Measurements from ENCODE around the gene PXK. TPM values are rescaled to one million over a fixed set of nuclear protein-coding genes. Genes with fewer than 3 reads are reported as not detected.
A peak's percentile ranks its signal among the peaks of the same experiment; 100 is the strongest.

The PXK gene
- polyA plus RNA-seq, 2 donors, result 3.2 to 6.0 TPM

DNA sequence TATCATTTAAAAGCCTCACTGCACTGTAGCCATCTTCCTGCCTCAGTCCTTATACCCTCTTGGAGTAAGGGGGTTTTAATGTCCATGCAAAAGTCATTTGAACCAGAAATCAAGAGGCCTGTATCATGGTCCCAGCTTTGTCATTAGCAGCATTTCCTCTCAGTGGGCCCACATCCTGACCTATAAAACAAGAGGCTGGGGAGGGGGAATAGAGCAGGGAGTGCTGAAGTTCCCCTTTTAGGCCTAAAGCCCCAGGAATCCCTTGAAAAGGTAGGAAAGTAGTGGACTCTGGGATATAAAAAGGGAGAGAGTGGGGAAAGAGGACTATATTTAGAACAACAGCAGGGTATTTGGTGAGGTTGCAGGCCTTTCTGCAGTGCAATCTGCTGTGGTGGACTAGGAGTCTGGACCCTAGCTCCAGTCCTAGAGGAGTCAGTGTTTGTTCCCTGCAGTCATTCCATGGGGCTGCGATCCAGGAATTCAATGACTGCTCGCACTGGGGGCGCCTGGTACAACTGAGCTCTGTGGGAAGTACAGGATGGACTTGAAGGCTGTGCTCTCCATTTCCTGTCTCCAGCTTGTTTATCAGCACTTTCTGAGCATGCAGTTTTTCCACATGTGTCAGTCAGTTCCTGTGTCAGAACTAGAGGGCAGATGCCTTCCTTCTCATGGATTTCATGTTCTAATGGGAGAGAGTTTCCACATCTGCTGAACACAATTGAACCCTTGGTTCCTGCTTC lies 54.1 kb downstream of the PXK start:
- no peaks in the 10 kb centered on the region for H3K36me3 ChIP-seq (ENCODE audit: control insufficient read depth in 2 of 2, insufficient read depth in 2 of 2, low read length in 1 of 2)
- H3K27me3 ChIP-seq (ENCODE audit: control insufficient read depth in 1 of 2, insufficient read depth in 2 of 2, low read length in 2 of 2), result no peaks in the 10 kb centered on the region
- no peak overlapping the region for H3K4me3 ChIP-seq (ENCODE audit: low read depth in 1 of 2, low read length in 2 of 2)
- H3K9me3 ChIP-seq (ENCODE audit: control insufficient read depth in 2 of 2, insufficient read depth in 1 of 2, low read depth in 1 of 2, low read length in 1 of 2), result no peaks in the 10 kb centered on the region
- 66 to 77% methylated on average over 3 of the region's 3 CpGs for WGBS, 2 donors
- H3K27ac ChIP-seq (ENCODE audit: low read depth in 2 of 2, low read length in 1 of 2), result peak overlapping the region in 1 of 2 donors; percentile 29
- H3K4me1 ChIP-seq (ENCODE audit: control insufficient read depth in 2 of 2, insufficient read depth in 2 of 2, low read length in 1 of 2), result no peaks in the 10 kb centered on the region

DNA sequence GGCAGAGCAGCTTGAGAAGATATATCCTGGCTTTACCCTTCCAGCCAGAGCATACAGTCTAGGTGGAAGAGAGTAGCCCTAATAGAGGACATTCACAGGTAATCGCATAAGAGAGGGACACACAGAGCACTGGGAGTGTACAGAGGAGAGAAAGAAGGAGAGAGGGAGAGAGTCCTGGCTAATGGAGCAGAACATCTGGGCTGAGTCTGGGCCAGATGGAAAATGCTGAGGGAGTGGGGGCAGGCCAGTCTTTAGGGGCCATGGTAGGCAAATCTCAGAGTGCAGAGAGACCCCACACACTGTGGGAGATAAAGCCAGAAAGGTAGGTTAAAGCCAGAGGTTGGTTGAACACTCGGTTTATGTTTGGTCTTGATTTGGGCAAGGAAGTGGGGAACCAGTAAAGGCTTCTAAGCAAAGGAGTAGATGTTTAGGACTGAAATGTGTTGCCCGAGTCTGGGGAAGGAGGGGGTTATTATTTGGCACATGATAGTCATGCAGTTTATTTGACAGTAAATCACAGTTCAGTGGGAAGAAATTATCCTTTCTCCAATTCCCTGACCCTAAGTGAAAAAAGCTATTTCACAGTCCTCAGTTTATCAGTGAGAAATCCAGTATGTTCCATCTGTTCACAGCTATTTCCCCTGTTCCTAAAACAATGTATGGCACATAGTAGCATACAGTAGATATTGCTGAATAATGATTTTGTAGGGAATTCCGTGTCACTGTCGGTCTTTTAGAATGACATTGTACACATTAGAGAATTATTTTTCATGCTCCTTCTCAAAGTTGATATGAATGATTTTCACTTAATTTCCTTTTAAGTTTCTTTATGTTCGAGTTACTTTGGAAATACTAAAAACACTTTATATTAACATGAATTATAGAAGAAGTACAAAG lies 55.2 kb downstream of the PXK start:
- Histone ChIP-seq H3K27ac (ENCODE audit: low read depth in 2 of 2, low read length in 1 of 2) (peak overlapping the region; percentile 16 to 29), H3K4me1 (ENCODE audit: control insufficient read depth in 2 of 2, insufficient read depth in 2 of 2, low read length in 1 of 2) (no peaks in the 10 kb centered on the region), H3K9me3 (ENCODE audit: control insufficient read depth in 2 of 2, insufficient read depth in 1 of 2, low read depth in 1 of 2, low read length in 1 of 2) (no peaks in the 10 kb centered on the region), H3K4me3 (ENCODE audit: low read depth in 1 of 2, low read length in 2 of 2) (no peak overlapping the region), H3K36me3 (ENCODE audit: control insufficient read depth in 2 of 2, insufficient read depth in 2 of 2, low read length in 1 of 2) (no peaks in the 10 kb centered on the region), H3K27me3 (ENCODE audit: control insufficient read depth in 1 of 2, insufficient read depth in 2 of 2, low read length in 2 of 2) (no peaks in the 10 kb centered on the region)
- WGBS, 2 donors, result 71 to 75% methylated on average over 6 of the region's 6 CpGs

DNA sequence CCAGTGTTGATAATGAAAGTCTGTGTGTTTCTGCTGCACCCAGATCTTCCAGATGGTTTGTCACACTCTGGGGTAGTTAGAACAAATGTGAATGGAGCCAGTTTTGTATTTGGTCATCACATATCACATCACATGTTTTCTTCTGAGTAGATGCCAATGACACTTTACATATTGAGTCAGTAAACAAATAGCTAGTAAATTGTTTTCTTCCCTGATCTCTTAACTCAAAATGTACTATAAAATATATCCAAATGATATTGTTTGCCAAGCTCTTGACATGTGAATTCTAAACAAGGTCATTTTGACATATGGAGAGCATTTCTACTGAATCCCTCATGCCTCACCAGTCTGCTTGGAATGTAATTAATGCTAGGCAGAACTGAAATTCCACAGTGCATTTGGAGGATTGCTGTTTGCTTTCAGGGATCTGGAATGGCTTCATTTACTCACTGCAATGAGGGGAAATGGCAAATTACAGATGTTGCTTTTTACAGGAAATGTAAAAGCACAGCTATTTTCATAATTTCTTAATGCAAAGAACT lies 55.9 kb downstream of the PXK start:
- Histone ChIP-seq H3K36me3 (ENCODE audit: control insufficient read depth in 2 of 2, insufficient read depth in 2 of 2, low read length in 1 of 2) (no peaks in the 10 kb centered on the region), H3K27ac (ENCODE audit: low read depth in 2 of 2, low read length in 1 of 2) (no peak overlapping the region), H3K4me3 (ENCODE audit: low read depth in 1 of 2, low read length in 2 of 2) (no peak overlapping the region), H3K4me1 (ENCODE audit: control insufficient read depth in 2 of 2, insufficient read depth in 2 of 2, low read length in 1 of 2) (no peaks in the 10 kb centered on the region), H3K27me3 (ENCODE audit: control insufficient read depth in 1 of 2, insufficient read depth in 2 of 2, low read length in 2 of 2) (no peaks in the 10 kb centered on the region), H3K9me3 (ENCODE audit: control insufficient read depth in 2 of 2, insufficient read depth in 1 of 2, low read depth in 1 of 2, low read length in 1 of 2) (no peaks in the 10 kb centered on the region)

DNA sequence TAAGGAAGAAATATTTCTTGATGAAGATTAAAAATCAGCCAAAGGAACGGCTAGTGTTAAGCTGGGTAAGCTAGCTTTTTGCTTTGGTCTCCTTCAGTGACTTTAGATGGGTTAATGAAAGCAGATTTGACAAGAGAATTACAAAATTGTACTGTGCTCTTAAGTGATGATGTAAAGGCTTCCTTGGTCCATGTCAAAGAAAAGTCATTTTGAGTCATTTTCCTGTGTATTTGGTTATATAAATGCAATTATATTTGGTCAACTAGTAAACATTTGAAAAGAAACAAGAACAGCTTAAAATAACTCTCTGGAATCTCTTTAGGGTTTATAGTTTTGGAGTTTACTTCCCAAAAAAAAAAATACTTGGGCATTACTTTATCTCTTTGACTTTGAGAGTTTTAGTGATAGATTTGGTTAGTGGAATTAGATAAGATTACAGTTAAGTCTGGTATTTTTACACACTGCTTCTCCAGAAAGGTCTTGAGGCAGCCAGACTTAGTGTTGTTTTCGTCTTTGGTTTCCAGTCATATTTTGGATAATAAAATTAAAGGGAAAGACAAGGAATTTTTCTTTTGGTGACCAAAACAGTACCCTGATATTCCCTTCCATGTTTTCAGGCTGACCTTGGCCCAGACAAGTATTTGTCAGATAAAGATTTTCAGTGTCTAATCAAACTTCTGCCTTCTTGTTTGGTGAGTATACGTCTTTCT lies 58.6 kb downstream of the PXK start:
- Histone ChIP-seq H3K27ac (ENCODE audit: low read depth in 2 of 2, low read length in 1 of 2) (peak overlapping the region in 1 of 2 donors; percentile 26), H3K27me3 (ENCODE audit: control insufficient read depth in 1 of 2, insufficient read depth in 2 of 2, low read length in 2 of 2) (no peaks in the 10 kb centered on the region), H3K4me1 (ENCODE audit: control insufficient read depth in 2 of 2, insufficient read depth in 2 of 2, low read length in 1 of 2) (no peaks in the 10 kb centered on the region), H3K4me3 (ENCODE audit: low read depth in 1 of 2, low read length in 2 of 2) (no peak overlapping the region), H3K36me3 (ENCODE audit: control insufficient read depth in 2 of 2, insufficient read depth in 2 of 2, low read length in 1 of 2) (peaks cover 0 to 3% of the 10 kb centered on the region in 2 donors), H3K9me3 (ENCODE audit: control insufficient read depth in 2 of 2, insufficient read depth in 1 of 2, low read depth in 1 of 2, low read length in 1 of 2) (no peaks in the 10 kb centered on the region)
- WGBS, 2 donors, result 58 to 66% methylated on average over 3 of the region's 3 CpGs

DNA sequence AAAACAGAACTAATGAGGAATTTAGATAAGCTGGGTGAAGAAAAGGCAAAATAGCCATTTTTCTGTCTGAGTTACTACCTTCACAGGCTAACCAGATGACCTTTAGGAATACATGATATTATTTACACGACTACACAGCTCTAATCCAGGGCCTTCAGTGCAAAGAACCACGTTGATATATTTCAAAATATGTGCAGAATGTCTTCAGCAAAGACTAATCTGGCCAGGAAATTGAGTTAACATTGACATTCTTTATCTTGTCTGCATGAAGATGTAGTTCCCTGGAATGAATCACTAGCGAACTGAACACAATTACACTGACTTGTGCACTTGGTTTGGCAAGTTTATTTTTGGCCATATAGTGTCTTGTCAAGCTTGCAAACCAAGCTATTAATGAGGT lies 59.5 kb downstream of the PXK start:
- H3K27me3 ChIP-seq (ENCODE audit: control insufficient read depth in 1 of 2, insufficient read depth in 2 of 2, low read length in 2 of 2), result no peaks in the 10 kb centered on the region
- H3K9me3 ChIP-seq (ENCODE audit: control insufficient read depth in 2 of 2, insufficient read depth in 1 of 2, low read depth in 1 of 2, low read length in 1 of 2), result no peaks in the 10 kb centered on the region
- WGBS, 2 donors, result 14 to 36% methylated on average over 3 of the region's 3 CpGs
- no peak overlapping the region for H3K27ac ChIP-seq (ENCODE audit: low read depth in 2 of 2, low read length in 1 of 2)
- H3K4me3 ChIP-seq (ENCODE audit: low read depth in 1 of 2, low read length in 2 of 2), result no peak overlapping the region
- H3K36me3 ChIP-seq (ENCODE audit: control insufficient read depth in 2 of 2, insufficient read depth in 2 of 2, low read length in 1 of 2), result peaks cover 4 to 6% of the 10 kb centered on the region in 2 donors
- H3K4me1 ChIP-seq (ENCODE audit: control insufficient read depth in 2 of 2, insufficient read depth in 2 of 2, low read length in 1 of 2), result no peaks in the 10 kb centered on the region

DNA sequence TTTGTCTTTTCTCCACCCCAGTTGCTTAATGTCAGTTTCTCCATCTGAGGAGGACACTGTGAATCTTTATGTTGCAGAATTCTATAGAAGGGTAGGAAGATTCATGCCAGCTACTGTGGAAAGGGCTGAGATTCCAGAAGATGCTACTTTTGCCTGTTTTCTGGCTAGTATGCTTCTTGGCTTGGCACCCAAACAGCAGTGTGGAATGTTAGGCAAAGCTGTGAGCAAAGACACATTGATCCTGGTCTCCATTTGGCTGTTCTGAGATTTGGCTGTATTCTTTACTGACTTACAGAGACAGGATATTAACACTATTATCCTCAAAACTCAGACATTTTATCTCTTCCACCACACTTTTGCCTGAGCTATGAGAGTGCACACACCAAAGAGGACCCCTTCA lies 61.6 kb downstream of the PXK start:
- Histone ChIP-seq H3K36me3 (ENCODE audit: control insufficient read depth in 2 of 2, insufficient read depth in 2 of 2, low read length in 1 of 2) (peaks cover 17 to 19% of the 10 kb centered on the region in 2 donors), H3K4me1 (ENCODE audit: control insufficient read depth in 2 of 2, insufficient read depth in 2 of 2, low read length in 1 of 2) (no peaks in the 10 kb centered on the region), H3K4me3 (ENCODE audit: low read depth in 1 of 2, low read length in 2 of 2) (no peak overlapping the region), H3K27ac (ENCODE audit: low read depth in 2 of 2, low read length in 1 of 2) (no peak overlapping the region), H3K9me3 (ENCODE audit: control insufficient read depth in 2 of 2, insufficient read depth in 1 of 2, low read depth in 1 of 2, low read length in 1 of 2) (no peaks in the 10 kb centered on the region), H3K27me3 (ENCODE audit: control insufficient read depth in 1 of 2, insufficient read depth in 2 of 2, low read length in 2 of 2) (no peaks in the 10 kb centered on the region)

DNA sequence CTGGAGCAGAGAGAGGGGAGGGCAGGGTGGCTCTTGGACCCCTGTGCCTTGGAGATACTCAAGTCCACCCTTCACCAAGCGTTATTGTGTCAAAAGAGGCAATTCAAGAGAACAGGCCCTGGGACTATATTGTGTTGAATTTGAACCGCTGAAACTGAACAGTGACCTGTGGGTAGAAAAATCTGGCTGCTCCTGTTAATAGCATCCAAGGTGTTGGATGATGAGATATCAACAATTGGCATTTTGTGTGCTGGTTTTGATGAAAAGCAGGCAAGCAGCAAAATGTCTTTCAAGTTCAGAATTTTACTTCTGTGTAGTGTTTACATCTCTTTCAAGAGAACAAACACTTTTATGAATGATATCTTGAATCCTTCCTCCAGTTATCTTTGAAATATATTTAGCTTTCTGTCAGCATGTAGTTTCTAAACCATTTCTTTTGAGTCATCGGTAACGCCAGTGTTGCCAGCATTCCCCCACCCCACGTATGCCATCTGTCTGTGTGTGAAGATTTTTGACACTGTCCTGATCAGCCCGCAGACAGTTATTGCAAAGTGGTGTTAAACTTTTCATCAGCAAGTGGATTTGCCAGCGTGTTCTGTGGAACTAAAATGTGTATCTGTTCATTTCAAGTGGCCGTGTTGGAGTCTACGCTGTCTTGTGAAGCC lies 66.1 kb downstream of the PXK start:
- H3K4me3 ChIP-seq (ENCODE audit: low read depth in 1 of 2, low read length in 2 of 2), result no peak overlapping the region
- H3K27me3 ChIP-seq (ENCODE audit: control insufficient read depth in 1 of 2, insufficient read depth in 2 of 2, low read length in 2 of 2), result no peaks in the 10 kb centered on the region
- WGBS, 2 donors, result 88 to 90% methylated on average over 9 of the region's 9 CpGs
- no peaks in the 10 kb centered on the region for H3K9me3 ChIP-seq (ENCODE audit: control insufficient read depth in 2 of 2, insufficient read depth in 1 of 2, low read depth in 1 of 2, low read length in 1 of 2)
- H3K36me3 ChIP-seq (ENCODE audit: control insufficient read depth in 2 of 2, insufficient read depth in 2 of 2, low read length in 1 of 2), result peaks cover 19 to 20% of the 10 kb centered on the region in 2 donors
- H3K27ac ChIP-seq (ENCODE audit: low read depth in 2 of 2, low read length in 1 of 2), result no peak overlapping the region
- no peaks in the 10 kb centered on the region for H3K4me1 ChIP-seq (ENCODE audit: control insufficient read depth in 2 of 2, insufficient read depth in 2 of 2, low read length in 1 of 2)

DNA sequence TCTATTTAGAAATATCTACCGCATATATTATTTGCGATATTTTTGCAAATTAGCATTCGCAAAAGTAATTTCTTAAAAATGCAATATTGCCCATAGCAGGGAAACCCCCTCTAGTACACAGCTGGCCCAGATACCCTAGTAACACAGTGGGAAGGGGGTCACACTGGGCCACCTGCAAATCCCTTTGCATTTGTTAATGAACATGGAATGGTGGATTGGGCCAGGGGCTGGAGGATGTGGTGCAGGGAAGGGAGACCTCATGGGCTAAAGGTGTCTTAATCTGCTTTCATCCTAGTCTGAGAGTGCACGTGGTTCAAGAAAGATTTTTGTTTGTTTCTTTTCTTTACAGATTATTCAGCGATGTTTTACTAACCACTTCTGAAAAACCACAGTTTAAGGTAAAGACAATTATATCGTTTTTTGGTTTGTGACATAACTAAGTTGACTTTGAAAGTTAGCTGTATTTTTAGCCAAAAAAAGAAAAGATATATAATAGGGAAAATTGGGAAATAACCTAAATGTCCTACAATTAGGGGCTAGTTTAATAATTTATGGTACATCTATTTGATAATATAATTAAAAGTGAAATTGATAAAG lies 70.9 kb downstream of the PXK start:
- WGBS, 2 donors, result 82 to 89% methylated on average over 6 of the region's 6 CpGs
- peaks cover 7 to 11% of the 10 kb centered on the region in 2 donors for H3K36me3 ChIP-seq (ENCODE audit: control insufficient read depth in 2 of 2, insufficient read depth in 2 of 2, low read length in 1 of 2)

DNA sequence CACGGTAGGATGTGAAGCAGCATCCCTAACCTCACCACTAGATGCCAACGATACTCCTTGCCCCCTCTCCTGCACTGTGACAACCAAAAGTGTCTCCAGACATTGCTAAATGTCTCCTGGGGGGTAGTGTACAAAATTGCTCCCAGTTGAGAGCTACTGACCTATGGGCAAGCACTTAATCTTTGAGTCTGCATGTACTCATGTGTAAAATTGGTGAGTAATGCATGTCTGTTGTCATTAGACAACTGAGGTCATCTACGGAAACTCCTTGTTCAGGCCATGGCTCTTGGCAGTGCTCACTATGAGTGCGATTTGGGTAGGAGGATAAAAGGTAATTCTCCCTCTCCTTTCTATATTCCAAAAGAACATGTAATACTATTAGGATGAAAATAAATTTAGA lies 71.7 kb downstream of the PXK start:
- Histone ChIP-seq H3K27me3 (ENCODE audit: control insufficient read depth in 1 of 2, insufficient read depth in 2 of 2, low read length in 2 of 2) (no peaks in the 10 kb centered on the region), H3K27ac (ENCODE audit: low read depth in 2 of 2, low read length in 1 of 2) (no peak overlapping the region), H3K9me3 (ENCODE audit: control insufficient read depth in 2 of 2, insufficient read depth in 1 of 2, low read depth in 1 of 2, low read length in 1 of 2) (no peaks in the 10 kb centered on the region), H3K4me3 (ENCODE audit: low read depth in 1 of 2, low read length in 2 of 2) (no peak overlapping the region), H3K4me1 (ENCODE audit: control insufficient read depth in 2 of 2, insufficient read depth in 2 of 2, low read length in 1 of 2) (no peaks in the 10 kb centered on the region), H3K36me3 (ENCODE audit: control insufficient read depth in 2 of 2, insufficient read depth in 2 of 2, low read length in 1 of 2) (peaks cover 4 to 10% of the 10 kb centered on the region in 2 donors)
- WGBS, 2 donors, result 70 to 75% methylated on average over 4 of the region's 4 CpGs

More for the DNA sequence above, 70.9 kb downstream of the PXK start:
- Histone ChIP-seq H3K27me3 (ENCODE audit: control insufficient read depth in 1 of 2, insufficient read depth in 2 of 2, low read length in 2 of 2) (no peaks in the 10 kb centered on the region), H3K4me3 (ENCODE audit: low read depth in 1 of 2, low read length in 2 of 2) (no peak overlapping the region), H3K27ac (ENCODE audit: low read depth in 2 of 2, low read length in 1 of 2) (no peak overlapping the region), H3K9me3 (ENCODE audit: control insufficient read depth in 2 of 2, insufficient read depth in 1 of 2, low read depth in 1 of 2, low read length in 1 of 2) (no peaks in the 10 kb centered on the region), H3K4me1 (ENCODE audit: control insufficient read depth in 2 of 2, insufficient read depth in 2 of 2, low read length in 1 of 2) (no peaks in the 10 kb centered on the region)

Data from esophagus (tissue), 2 donors.